DOHH2 (cell line): ENCODE results near the gene HTR4.

ENCODE experiments used
- H3F3A ChIP-seq: fragments of 200-600 bp; sonication (generic), shearing (Covaris generic); 2 replicates; pipeline ENCODE4 v1.6.0; 2016; ENCODE audit warnings: antibody characterized with exemption, mild to moderate bottlenecking; ENCODE audit not compliant: control insufficient read depth, insufficient read depth
- H3K27ac ChIP-seq: fragments of 200-600 bp; sonication (generic); 2 replicates; pipeline ENCODE4 v1.5.1; 2014; ENCODE audit warnings: low read depth, mild to moderate bottlenecking, low read length, moderate library complexity
- H3K27me3 ChIP-seq: fragments of 200-600 bp; sonication (generic); 2 replicates; pipeline ENCODE4 v1.6.1; 2014; ENCODE audit warnings: mild to moderate bottlenecking, low read length, mixed read lengths; ENCODE audit not compliant: control insufficient read depth
- H3K36me3 ChIP-seq: fragments of 200-600 bp; sonication (generic); 2 replicates; pipeline ENCODE4 v1.6.1; 2014; ENCODE audit warnings: mild to moderate bottlenecking, low read length, moderate library complexity, mixed read lengths; ENCODE audit not compliant: control insufficient read depth
- H3K4me1 ChIP-seq: fragments of 200-600 bp; sonication (generic); 2 replicates; pipeline ENCODE4 v1.6.1; 2014; ENCODE audit warnings: mild to moderate bottlenecking, low read length, mixed read lengths; ENCODE audit not compliant: control insufficient read depth
- H3K4me2 ChIP-seq: fragments of 200-600 bp; sonication (generic); 2 replicates; pipeline ENCODE4 v1.6.0; 2014; ENCODE audit warnings: mild to moderate bottlenecking, low read length, moderate library complexity
- H3K4me3 ChIP-seq: fragments of 200-600 bp; sonication (generic); 2 replicates; pipeline ENCODE4 v1.5.1; 2014; ENCODE audit warnings: mild to moderate bottlenecking, low read length, mixed read lengths
- H3K79me2 ChIP-seq: fragments of 200-600 bp; sonication (generic); 2 replicates; pipeline ENCODE4 v1.6.1; 2014; ENCODE audit warnings: mild to moderate bottlenecking, low read length, mixed read lengths; ENCODE audit not compliant: control insufficient read depth
- H3K9me2 ChIP-seq: fragments of 200-600 bp; sonication (generic); replicated peaks from 2 replicates; pipeline ENCODE4 v1.6.1; 2014; ENCODE audit warnings: mild to moderate bottlenecking, low read length, mixed read lengths; ENCODE audit not compliant: control insufficient read depth
- H3K9me3 ChIP-seq: fragments of 200-600 bp; sonication (generic); 2 replicates; pipeline ENCODE4 v1.6.1; 2014; ENCODE audit warnings: antibody characterized with exemption, low read length, mixed read lengths; ENCODE audit not compliant: control insufficient read depth, insufficient read depth
- H4K20me1 ChIP-seq: fragments of 200-600 bp; sonication (generic); 2 replicates; pipeline ENCODE4 v1.6.0; 2014; ENCODE audit warnings: low read depth, mild to moderate bottlenecking, antibody characterized with exemption, low read length, moderate library complexity; ENCODE audit not compliant: control insufficient read depth, insufficient read depth
- EZH2phosphoT487 ChIP-seq: fragments of 200-600 bp; sonication (generic); IDR thresholded peaks from 2 replicates; pipeline ENCODE4 v1.6.1; 2017; ENCODE audit warnings: borderline replicate concordance, mild to moderate bottlenecking, antibody characterized with exemption, low read length, moderate library complexity, mixed read lengths
- TF ChIP-seq, protein P1 (sequence below): fragments of 200-600 bp; sonication (generic); IDR thresholded peaks from one replicate; pipeline ENCODE4 v1.5.1; 2014; ENCODE audit warnings: antibody characterized with exemption, mild to moderate bottlenecking, low read depth, low read length; ENCODE audit not compliant: poor library complexity, severe bottlenecking

HTR4 gene

DNA sequence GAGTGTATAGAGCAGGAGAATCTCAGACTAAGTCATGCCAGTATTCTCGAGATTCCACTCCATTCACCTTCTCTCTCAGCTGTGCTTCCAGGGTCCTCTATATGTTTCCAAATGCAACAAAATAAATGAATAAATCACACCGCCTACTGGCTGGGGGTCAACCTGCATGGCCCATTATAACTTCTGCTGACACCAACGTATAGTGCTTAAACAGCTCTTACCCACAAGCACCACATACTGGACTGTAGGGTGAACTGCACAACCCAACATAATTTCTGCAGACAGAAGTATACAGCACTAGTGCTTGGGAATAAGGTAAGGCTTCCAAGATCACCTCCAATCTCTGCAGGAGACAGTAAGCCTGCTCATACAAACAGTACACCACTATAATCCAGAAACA lies 33.1 kb upstream of the HTR4 start:
- Histone ChIP-seq H3K9me3 (no peaks in the 10 kb centered on the region), H3K27me3 (peaks cover 3% of the 10 kb centered on the region; the same call in 1 of the 2 replicates), H3K27ac (no peak overlapping the region), H4K20me1 (no peaks in the 10 kb centered on the region), H3K4me2 (no peak overlapping the region), H3K36me3 (no peaks in the 10 kb centered on the region), H3K4me1 (no peaks in the 10 kb centered on the region), H3K4me3 (no peak overlapping the region), H3K9me2 (no peaks in the 10 kb centered on the region), H3F3A (no peaks in the 10 kb centered on the region), H3K79me2 (no peaks in the 10 kb centered on the region)
- TF ChIP-seq, protein P1, sequence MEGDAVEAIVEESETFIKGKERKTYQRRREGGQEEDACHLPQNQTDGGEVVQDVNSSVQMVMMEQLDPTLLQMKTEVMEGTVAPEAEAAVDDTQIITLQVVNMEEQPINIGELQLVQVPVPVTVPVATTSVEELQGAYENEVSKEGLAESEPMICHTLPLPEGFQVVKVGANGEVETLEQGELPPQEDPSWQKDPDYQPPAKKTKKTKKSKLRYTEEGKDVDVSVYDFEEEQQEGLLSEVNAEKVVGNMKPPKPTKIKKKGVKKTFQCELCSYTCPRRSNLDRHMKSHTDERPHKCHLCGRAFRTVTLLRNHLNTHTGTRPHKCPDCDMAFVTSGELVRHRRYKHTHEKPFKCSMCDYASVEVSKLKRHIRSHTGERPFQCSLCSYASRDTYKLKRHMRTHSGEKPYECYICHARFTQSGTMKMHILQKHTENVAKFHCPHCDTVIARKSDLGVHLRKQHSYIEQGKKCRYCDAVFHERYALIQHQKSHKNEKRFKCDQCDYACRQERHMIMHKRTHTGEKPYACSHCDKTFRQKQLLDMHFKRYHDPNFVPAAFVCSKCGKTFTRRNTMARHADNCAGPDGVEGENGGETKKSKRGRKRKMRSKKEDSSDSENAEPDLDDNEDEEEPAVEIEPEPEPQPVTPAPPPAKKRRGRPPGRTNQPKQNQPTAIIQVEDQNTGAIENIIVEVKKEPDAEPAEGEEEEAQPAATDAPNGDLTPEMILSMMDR = peak; percentile 77
- no peak for TF ChIP-seq EZH2phosphoT487

DNA sequence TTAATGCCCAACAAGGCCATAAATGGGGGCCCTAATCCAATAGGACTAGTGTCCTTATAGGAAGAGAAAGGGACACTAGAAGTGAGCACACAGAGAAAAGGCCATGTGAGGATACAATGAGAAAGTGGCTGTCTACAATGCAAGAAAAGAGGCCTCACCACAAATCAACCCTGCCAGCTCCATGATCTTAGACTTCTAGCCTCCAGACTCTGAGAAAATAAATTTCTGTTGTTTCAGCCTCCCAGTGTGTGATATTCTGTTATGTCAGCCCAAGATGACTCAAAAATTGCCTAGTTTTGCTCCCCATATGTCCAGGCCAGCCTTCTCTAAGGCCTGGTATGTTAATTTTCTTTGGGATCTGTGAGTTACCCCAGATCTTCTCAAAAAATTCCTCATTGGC lies 32.3 kb upstream of the HTR4 start:
- no peak overlapping the region for H3K27ac ChIP-seq

DNA sequence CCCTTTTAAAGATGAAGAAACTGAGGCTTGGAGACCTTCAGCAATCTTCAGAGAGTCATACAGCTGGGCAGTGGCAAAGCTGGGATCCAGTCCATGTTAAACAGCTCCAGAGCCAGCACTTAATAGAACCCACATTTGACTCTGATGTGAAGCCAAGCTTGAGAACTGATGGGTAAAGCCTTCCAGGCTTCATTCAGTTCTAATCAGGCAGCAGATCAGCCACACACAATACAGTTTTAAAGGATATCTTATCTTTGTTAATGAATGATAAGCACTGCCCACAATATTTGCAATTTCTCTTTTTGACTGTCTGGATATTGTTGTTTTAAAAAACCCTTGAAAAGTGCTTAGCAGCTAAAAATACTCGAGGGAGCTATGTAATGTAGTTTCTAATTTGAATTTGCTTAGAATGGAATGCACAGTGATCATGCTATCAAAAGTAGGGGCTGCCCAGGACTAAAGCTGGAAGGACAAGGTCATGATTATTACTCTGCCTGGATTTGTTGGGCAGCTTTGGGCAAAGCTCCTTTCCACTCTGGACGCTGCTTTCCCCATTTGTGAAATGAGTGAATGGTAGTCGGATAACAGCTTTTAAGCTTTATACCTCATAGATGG lies 31.3 kb upstream of the HTR4 start:
- TF ChIP-seq, protein P1 = no peak
- TF ChIP-seq EZH2phosphoT487 = no peak
- Histone ChIP-seq H3K4me2 (no peak overlapping the region), H4K20me1 (no peaks in the 10 kb centered on the region), H3K4me1 (no peaks in the 10 kb centered on the region), H3F3A (no peaks in the 10 kb centered on the region), H3K9me3 (no peaks in the 10 kb centered on the region), H3K4me3 (no peak overlapping the region), H3K27ac (no peak overlapping the region), H3K9me2 (no peaks in the 10 kb centered on the region), H3K79me2 (no peaks in the 10 kb centered on the region), H3K36me3 (no peaks in the 10 kb centered on the region), H3K27me3 (peaks cover 3% of the 10 kb centered on the region; the same call in 1 of the 2 replicates)

More for the DNA sequence above, 32.3 kb upstream of the HTR4 start:
- Histone ChIP-seq H3K4me3 (no peak overlapping the region), H3K4me2 (no peak overlapping the region), H3K79me2 (no peaks in the 10 kb centered on the region), H3K9me3 (no peaks in the 10 kb centered on the region), H3K9me2 (no peaks in the 10 kb centered on the region), H3K4me1 (no peaks in the 10 kb centered on the region), H3F3A (no peaks in the 10 kb centered on the region), H3K36me3 (no peaks in the 10 kb centered on the region), H3K27me3 (peaks cover 3% of the 10 kb centered on the region; the same call in 1 of the 2 replicates), H4K20me1 (no peaks in the 10 kb centered on the region)
- TF ChIP-seq EZH2phosphoT487 = no peak
- TF ChIP-seq, protein P1 = no peak
